ENCODE data around the gene GOLGA3.

GOLGA3 gene

GRCh38 chr12:132747395-132747794 is 81.3 kb downstream of the GOLGA3 start:
- DNase-seq = no peak

GRCh38 chr12:132746613-132747012 is 82.1 kb downstream of the GOLGA3 start:
- no peak for DNase-seq

GRCh38 chr12:132743831-132744230 is 84.8 kb downstream of the GOLGA3 start:
- DNase-seq = no peak

GRCh38 chr12:132741620-132742019 is 87.0 kb downstream of the GOLGA3 start:
- DNase-seq = no peak

- no peak for DNase-seq
These were observed 88.0 kb downstream of the GOLGA3 start for GRCh38 chr12:132740652-132741051.

GRCh38 chr12:132740313-132740646 is 88.4 kb downstream of the GOLGA3 start:
- DNase-seq = no peak

- no peak for DNase-seq
These were observed 88.9 kb downstream of the GOLGA3 start for GRCh38 chr12:132739600-132740312.

- DNase-seq = no peak
These were observed 91.8 kb downstream of the GOLGA3 start for GRCh38 chr12:132736913-132737312.

GRCh38 chr12:132736378-132736777 is 92.3 kb downstream of the GOLGA3 start:
- no peak for DNase-seq

- DNase-seq = no peak
These were observed 93.2 kb downstream of the GOLGA3 start for GRCh38 chr12:132735496-132735895.

GRCh38 chr12:132734206-132734605 is 94.5 kb downstream of the GOLGA3 start:
- no peak for DNase-seq

GRCh38 chr12:132731574-132731973 is 97.1 kb downstream of the GOLGA3 start:
- no peak for DNase-seq

- no peak for DNase-seq
These were observed 98.3 kb downstream of the GOLGA3 start for GRCh38 chr12:132730353-132730752.

- no peak for DNase-seq
These were observed 98.9 kb downstream of the GOLGA3 start for GRCh38 chr12:132729541-132730320.

GRCh38 chr12:132728502-132728901 is 100.2 kb downstream of the GOLGA3 start:
- no peak for DNase-seq

- no peak for DNase-seq
These were observed 101.4 kb downstream of the GOLGA3 start for GRCh38 chr12:132727091-132727794.

GRCh38 chr12:132726386-132726785 is 102.3 kb downstream of the GOLGA3 start:
- no peak for DNase-seq

GRCh38 chr12:132724506-132725241 is 104.0 kb downstream of the GOLGA3 start:
- no peak for DNase-seq

- DNase-seq = no peak
These were observed 104.9 kb downstream of the GOLGA3 start for GRCh38 chr12:132723764-132724140.

GRCh38 chr12:132723015-132723763 is 105.5 kb downstream of the GOLGA3 start:
- DNase-seq = no peak

GRCh38 chr12:132720606-132721345 is 107.9 kb downstream of the GOLGA3 start:
- DNase-seq = no peak

- no peak for DNase-seq
These were observed 108.7 kb downstream of the GOLGA3 start for GRCh38 chr12:132719954-132720324.
